ENCODE results near the gene CEACAM8.

The CEACAM8 gene

DNA sequence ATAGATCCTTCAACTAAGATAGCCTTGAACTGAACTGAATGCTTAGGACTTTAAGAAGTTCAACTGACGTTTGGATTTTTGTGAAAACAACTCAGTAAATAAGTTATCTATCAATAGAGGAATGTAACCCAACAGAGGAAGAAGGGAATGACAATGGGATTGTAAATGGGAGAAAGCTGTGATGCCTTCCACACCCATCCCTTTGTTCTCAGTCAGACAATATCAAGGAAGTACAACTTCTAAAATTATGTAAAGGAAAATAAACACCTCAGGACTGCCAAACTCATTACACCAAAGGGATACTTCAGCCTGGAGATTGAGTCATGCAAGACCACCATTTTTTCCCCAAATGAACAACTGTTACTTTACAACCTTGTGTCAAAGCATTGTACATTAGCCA, 21.1 kb downstream of the CEACAM8 start:
- DNase-seq (ENCODE audit: extremely low read depth, low read depth), result no peak
- H3K4me3 ChIP-seq (replicated peaks; ENCODE audit: low read depth, low read length), result no peak overlapping the region
- TF ChIP-seq CTCF (IDR thresholded peaks at IDR 0.05; ENCODE audit: low read depth, low read length, missing control alignments), result no peak

DNA sequence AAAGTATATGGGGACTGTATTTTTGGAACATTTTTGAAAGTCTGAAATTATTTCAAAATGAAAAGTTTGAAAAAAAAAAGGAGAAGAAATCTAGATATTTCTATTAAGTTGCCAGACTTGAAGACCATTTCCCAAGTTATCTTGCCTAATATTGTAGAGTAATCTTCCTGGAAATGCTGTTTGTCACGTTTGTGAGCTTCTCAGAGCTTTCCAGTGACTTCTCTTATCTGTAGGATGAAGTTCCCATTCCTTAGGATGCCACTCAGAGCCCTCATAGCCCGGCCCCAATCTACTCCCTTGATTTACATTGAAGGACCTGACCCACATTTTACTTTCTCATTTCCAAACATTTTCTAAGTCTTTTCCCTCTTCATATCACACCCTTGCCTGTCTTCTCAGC, 23.6 kb downstream of the CEACAM8 start:
- no peak for TF ChIP-seq CTCF (IDR thresholded peaks at IDR 0.05; ENCODE audit: low read depth, low read length, missing control alignments)
- DNase-seq (ENCODE audit: extremely low read depth, low read depth), result no peak
- no peak overlapping the region for H3K4me3 ChIP-seq (replicated peaks; ENCODE audit: low read depth, low read length)

GRCh38 chr19:42569193-42569592, 25.5 kb downstream of the CEACAM8 start:
- H3K4me3 ChIP-seq (replicated peaks; ENCODE audit: low read depth, low read length), result no peak overlapping the region
- no peak for TF ChIP-seq CTCF (IDR thresholded peaks at IDR 0.05; ENCODE audit: low read depth, low read length, missing control alignments)
- no peak for DNase-seq (ENCODE audit: extremely low read depth, low read depth)

DNA sequence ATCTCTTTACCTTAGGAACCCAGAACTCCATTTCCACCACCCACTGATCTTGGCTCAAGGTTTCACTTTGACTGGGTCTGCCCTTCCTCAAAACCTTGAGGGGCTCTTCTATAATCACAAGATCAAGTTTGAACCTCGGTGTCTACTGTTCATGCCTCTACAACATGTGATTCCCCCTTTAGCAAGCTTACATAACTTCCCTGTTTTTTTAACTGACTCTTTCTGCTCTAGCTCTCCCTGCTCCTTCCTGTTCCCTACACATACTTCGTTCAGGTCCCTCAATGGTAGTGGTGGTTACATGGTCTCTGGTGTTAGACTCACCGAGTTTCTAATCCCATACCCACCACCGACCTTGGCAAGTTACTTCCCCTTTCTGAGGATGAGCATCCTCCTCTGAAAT, 26.7 kb downstream of the CEACAM8 start:
- DNase-seq (ENCODE audit: extremely low read depth, low read depth), result no peak
- no peak for TF ChIP-seq CTCF (IDR thresholded peaks at IDR 0.05; ENCODE audit: low read depth, low read length, missing control alignments)
- no peak overlapping the region for H3K4me3 ChIP-seq (replicated peaks; ENCODE audit: low read depth, low read length)

GRCh38 chr19:42567567-42567966, 27.2 kb downstream of the CEACAM8 start:
- no peak overlapping the region for H3K4me3 ChIP-seq (replicated peaks; ENCODE audit: low read depth, low read length)
- no peak for DNase-seq (ENCODE audit: extremely low read depth, low read depth)
- no peak for TF ChIP-seq CTCF (IDR thresholded peaks at IDR 0.05; ENCODE audit: low read depth, low read length, missing control alignments)

GRCh38 chr19:42563352-42564210, 31.1 kb downstream of the CEACAM8 start:
- peak; percentile 17 for DNase-seq (ENCODE audit: extremely low read depth, low read depth)
- H3K4me3 ChIP-seq (replicated peaks; ENCODE audit: low read depth, low read length), result no peak overlapping the region
- TF ChIP-seq CTCF (IDR thresholded peaks at IDR 0.05; ENCODE audit: low read depth, low read length, missing control alignments), result peak; percentile 63
